IMR-90 (cell line): ENCODE measurements around the gene ACKR2. TPM values are rescaled to one million over a fixed set of nuclear protein-coding genes. Genes with fewer than 3 reads are reported as not detected.
A peak's percentile ranks its signal among the peaks of the same experiment; 100 is the strongest.

Experiments used
- ATAC-seq: fragments of 200-7000 bp; cut with Tn5 transposase; 2 replicates; pipeline ENCODE4 v1.9.1; 2020; ENCODE audit warnings: low read depth, mild to moderate bottlenecking, moderate library complexity
- BruUV-seq: library from RNA; stranded (reverse); fragments of 400-500 nt; replicated peaks from 2 replicates; lab custom pipeline; 2021; lab: Mats Ljungman, UMichigan
- CTCF ChIA-PET: fragments of 300-600 bp; formaldehyde crosslinking; extraction: SDS; loops from one replicate; lab custom pipeline; 2021; ENCODE audit warnings: antibody characterized with exemption; lab: Yijun Ruan, JAX
- POLR2A ChIA-PET: fragments of 300-600 bp; sonication (Branson Sonifier 250); formaldehyde crosslinking; loops from one replicate; lab custom pipeline; 2022; ENCODE audit warnings: antibody characterized with exemption; ENCODE audit not compliant: unreplicated experiment; lab: Charles Lee
- DNase-seq: peaks from one replicate; pipeline ENCODE4 v3.0.0; 2013
- H2AFZ ChIP-seq: replicated peaks from 2 replicates; pipeline ENCODE3; 2013; ENCODE audit warnings: low read length, mild to moderate bottlenecking; ENCODE audit not compliant: poor library complexity
- H2AK5ac ChIP-seq: 2 replicates; pipeline ENCODE4 v1.6.1; 2013; ENCODE audit warnings: low read depth, low read length, inconsistent platforms
- H2AK9ac ChIP-seq: replicated peaks from 2 replicates; pipeline ENCODE3; 2013; ENCODE audit warnings: mild to moderate bottlenecking, low read depth, low read length, moderate library complexity; ENCODE audit not compliant: poor library complexity
- H2BK120ac ChIP-seq: 2 replicates; pipeline ENCODE4 v1.6.1; 2013; ENCODE audit warnings: low read depth, low read length, inconsistent platforms
- H2BK15ac ChIP-seq: 3 replicates; pipeline ENCODE4 v1.6.1; 2013; ENCODE audit warnings: low read depth, low read length, inconsistent platforms
- H2BK20ac ChIP-seq: 2 replicates; pipeline ENCODE4 v1.6.1; 2013; ENCODE audit warnings: low read depth, mild to moderate bottlenecking, inconsistent platforms, low read length, moderate library complexity
- H2BK5ac ChIP-seq: 2 replicates; pipeline ENCODE4 v1.6.1; 2013; ENCODE audit warnings: mild to moderate bottlenecking, low read depth, low read length, inconsistent platforms; ENCODE audit not compliant: poor library complexity, severe bottlenecking
- H3K14ac ChIP-seq: replicated peaks from 2 replicates; pipeline ENCODE4 v1.6.1; 2013; ENCODE audit warnings: low read depth, low read length, inconsistent platforms
- H3K18ac ChIP-seq: 2 replicates; pipeline ENCODE4 v1.6.1; 2013; ENCODE audit warnings: low read depth, low read length, control low read depth
- H3K23ac ChIP-seq: 2 replicates; pipeline ENCODE4 v1.6.1; 2013; ENCODE audit warnings: low read depth, low read length, inconsistent platforms
- H3K27ac ChIP-seq: 2 replicates; pipeline ENCODE4 v1.5.1; 2013; ENCODE audit warnings: mild to moderate bottlenecking, control low read depth, low read length; ENCODE audit not compliant: insufficient read depth
- H3K27me3 ChIP-seq: 2 replicates; pipeline ENCODE4 v1.6.1; 2013; ENCODE audit warnings: low read length; ENCODE audit not compliant: control insufficient read depth, insufficient read depth
- H3K36me3 ChIP-seq: 2 replicates; pipeline ENCODE4 v1.6.1; 2013; ENCODE audit warnings: low read length, mixed read lengths; ENCODE audit not compliant: control insufficient read depth, insufficient read depth
- H3K4ac ChIP-seq: 2 replicates; pipeline ENCODE4 v1.6.1; 2013; ENCODE audit warnings: low read depth, low read length, inconsistent platforms
- H3K4me1 ChIP-seq: 2 replicates; pipeline ENCODE4 v1.6.1; 2013; ENCODE audit warnings: low read length, mixed read lengths; ENCODE audit not compliant: control insufficient read depth, insufficient read depth
- H3K4me2 ChIP-seq: 2 replicates; pipeline ENCODE4 v1.6.1; 2013; ENCODE audit warnings: low read depth, mild to moderate bottlenecking, control low read depth, low read length, moderate library complexity
- H3K4me3 ChIP-seq: 2 replicates; pipeline ENCODE4 v1.5.1; 2013; ENCODE audit warnings: low read depth, mild to moderate bottlenecking, control low read depth, low read length, moderate library complexity; ENCODE audit not compliant: insufficient read depth
- H3K56ac ChIP-seq: 2 replicates; pipeline ENCODE4 v1.6.1; 2013; ENCODE audit warnings: low read length, inconsistent platforms; ENCODE audit not compliant: insufficient read depth; ENCODE audit errors: extremely low read depth
- H3K79me1 ChIP-seq, 2 experiments: 2 replicates each; pipeline ENCODE4 v1.6.1; 2013; ENCODE audit warnings: low read length in 2 of 2, inconsistent platforms in 1 of 2, low read depth in 1 of 2
- H3K9ac ChIP-seq: 2 replicates; pipeline ENCODE4 v1.6.1; 2013; ENCODE audit warnings: low read depth, low read length, control low read depth
- H3K9me1 ChIP-seq: 2 replicates; pipeline ENCODE4 v1.6.1; 2013; ENCODE audit warnings: low read length, inconsistent platforms; ENCODE audit not compliant: insufficient read depth
- H3K9me3 ChIP-seq: 2 replicates; pipeline ENCODE4 v1.6.1; 2013; ENCODE audit warnings: low read length; ENCODE audit not compliant: control insufficient read depth, insufficient read depth
- H4K20me1 ChIP-seq: 2 replicates; pipeline ENCODE4 v1.6.1; 2013; ENCODE audit warnings: low read length, inconsistent platforms; ENCODE audit not compliant: insufficient read depth
- H4K5ac ChIP-seq: 2 replicates; pipeline ENCODE4 v1.6.1; 2013; ENCODE audit warnings: mild to moderate bottlenecking, low read depth, low read length, control low read depth
- H4K8ac ChIP-seq, 2 experiments: 2 replicates each; pipeline ENCODE4 v1.6.1; 2013; ENCODE audit warnings: low read depth in 2 of 2, low read length in 2 of 2, control low read depth in 1 of 2, inconsistent platforms in 1 of 2
- H4K91ac ChIP-seq: 2 replicates; pipeline ENCODE4 v1.6.1; 2013; ENCODE audit warnings: low read depth, low read length, inconsistent platforms; ENCODE audit not compliant: insufficient read depth
- MAFK ChIP-seq: IDR thresholded peaks from 2 replicates; pipeline ENCODE4 v1.6.1; 2012; ENCODE audit warnings: low read depth, low read length, improper control_type of control experiment
- RAD21 ChIP-seq: IDR thresholded peaks from 2 replicates; pipeline ENCODE4 v1.6.1; 2012; ENCODE audit warnings: low read length, improper control_type of control experiment
- SMC3 ChIP-seq: fragments of 150-350 bp; IDR thresholded peaks from 2 replicates; pipeline ENCODE4 v1.6.1; 2016; ENCODE audit warnings: low read depth, mild to moderate bottlenecking, antibody characterized with exemption, low read length, moderate library complexity
- WGBS, 2 experiments: methylation state at CpG; one replicate each; pipeline versions ENCODE4 v1.1.5 to v1.1.7; 2013; ENCODE audit warnings: missing lambda C conversion rate in 2 of 2; ENCODE audit not compliant: insufficient read length in 1 of 2; ENCODE audit errors: extremely low coverage in 2 of 2; 5-methylcytosine and 5-hydroxymethylcytosine counted together
- dilution Hi-C: fragments of 300-500 bp; cut with HindIII; formaldehyde crosslinking; loops from one replicate; pipeline ENCODE4 v1.14.3; 2018; ENCODE audit warnings: low sequenced_read_pairs; ENCODE audit not compliant: unreplicated experiment
- in situ Hi-C: fragments of 300-500 bp; cut with MboI; formaldehyde crosslinking; loops from 3 replicates; pipeline ENCODE4 v1.14.3; 2019; ENCODE audit warnings: low sequenced_read_pairs, inconsistent platforms, mixed read lengths
- intact Hi-C: fragments of 100-400 bp; cut with micrococcal nuclease; formaldehyde crosslinking; loops from 2 replicates; pipeline ENCODE4 v1.10.0; 2022
- polyA plus RNA-seq, 3 experiments: library from polyadenylated mRNA; depleted of rRNA; stranded (reverse); fragments of >200 nt; gene quantifications; 2 replicates each; pipeline ENCODE4 v1.2.3, GENCODE V29; 2012; ENCODE audit warnings: low replicate concordance in 1 of 3
- total RNA-seq: library from RNA; depleted of rRNA; stranded (reverse); fragments of >200 nt; gene quantifications from 2 replicates; pipeline ENCODE4 v1.2.3, GENCODE V29; 2012
- TF ChIP-seq, protein P1 (sequence below): conservative IDR thresholded peaks from 2 replicates; pipeline ENCODE4 v1.5.1; 2012; ENCODE audit warnings: mild to moderate bottlenecking, low read depth, low read length, improper control_type of control experiment

ACKR2 gene
- total and polyA plus RNA-seq, 2 of the 4 experiments (the other 2 are of a cell fraction) = 0.10 TPM; not detected in 1

DNA sequence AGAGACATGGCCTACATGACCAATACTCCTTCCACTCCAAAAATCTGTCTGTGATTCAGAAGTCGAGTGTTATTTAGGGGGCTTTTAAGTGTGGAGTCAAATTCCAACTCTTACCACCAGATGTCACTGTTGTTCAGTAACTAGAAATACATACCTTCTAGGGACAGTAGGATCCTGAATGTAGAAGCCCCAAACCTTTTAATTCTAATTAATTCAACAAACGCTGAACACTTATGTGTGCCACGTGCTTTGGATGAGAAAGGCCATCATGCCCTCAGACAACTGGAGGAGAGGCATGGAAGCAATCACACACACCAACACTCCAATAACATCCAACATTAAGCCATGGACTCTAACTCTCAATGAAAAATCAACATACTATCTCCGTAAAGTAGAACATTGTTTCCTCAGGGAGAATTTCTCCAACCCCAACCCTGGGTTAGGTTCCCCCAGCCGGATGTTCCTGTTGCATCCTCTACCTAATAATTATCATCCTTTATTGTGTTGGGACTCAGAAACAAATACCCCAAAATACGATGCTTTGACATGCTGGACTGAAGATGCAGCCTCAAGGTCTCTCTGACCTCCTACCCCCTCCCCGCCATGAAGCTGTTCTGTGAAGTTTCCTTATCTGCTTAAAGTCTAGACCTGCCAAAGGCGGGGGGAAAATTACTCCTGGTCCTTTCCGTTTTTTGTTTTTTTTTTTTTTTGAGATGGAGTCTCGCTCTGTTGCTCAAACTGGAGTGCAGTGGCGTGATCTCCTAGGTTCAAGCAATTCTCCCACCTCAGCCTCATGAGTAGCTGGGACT is 28.1 kb upstream of the ACKR2 start:
- no peak overlapping the region for H3K4me2 ChIP-seq
- H3K9ac ChIP-seq = no peak overlapping the region
- 0 out of 3 replicates have a peak overlapping the region, but pooled peaks have one; percentile 40 for H2BK15ac ChIP-seq
- 0 out of 4 replicates have a peak overlapping the region, but pooled peaks of 1 of the 2 experiments have one; percentile 66 for H4K8ac ChIP-seq
- ChIA-PET POLR2A (no interaction called here), CTCF (interaction anchor here (1.3 kb wide), 1 partner anchor 106 kb away, joined by 3 read pairs; no protein-coding TSS in a partner anchor)
- WGBS, 2 experiments = 0% methylated on average over 2 of the region's 11 CpGs; no CpG with 5 or more reads in 1 of the 2 experiments
- no peak overlapping the region for H3K56ac ChIP-seq
- H3K18ac ChIP-seq = peak overlapping the region; percentile 51; the same call in 1 of the 2 replicates
- dilution Hi-C loops = no loop called here
- no peak overlapping the region for H3K14ac ChIP-seq
- in situ Hi-C loops = loop anchor here (5.0 to 10.0 kb wide), 2 partner anchors 56 to 94 kb away; partner anchors contain the start of gene CYP8B1
- peak overlapping the region; percentile 74; the same call in 1 of the 2 replicates for H2AK5ac ChIP-seq
- H4K20me1 ChIP-seq = peaks cover 22% of the 10 kb centered on the region
- H2BK20ac ChIP-seq = peak overlapping the region; percentile 63; the same call in 1 of the 2 replicates
- H3K4me3 ChIP-seq = no peak overlapping the region
- no peak overlapping the region for H2BK120ac ChIP-seq
- no peak overlapping the region for H3K4ac ChIP-seq
- peak; percentile 60 for ATAC-seq
- BruUV-seq = no TSS peak
- H3K36me3 ChIP-seq = no peaks in the 10 kb centered on the region; the same call in 1 of the 2 replicates
- peak; percentile 80 for DNase-seq
- H2BK5ac ChIP-seq = no peak overlapping the region
- no peak overlapping the region for H4K91ac ChIP-seq
- H3K27ac ChIP-seq = no peak overlapping the region
- no peak overlapping the region for H3K23ac ChIP-seq
- H3K9me3 ChIP-seq = no peaks in the 10 kb centered on the region
- TF ChIP-seq SMC3 = peak; percentile 58
- no peak for TF ChIP-seq MAFK
- TF ChIP-seq RAD21 = peak; percentile 60
- TF ChIP-seq, protein P1, sequence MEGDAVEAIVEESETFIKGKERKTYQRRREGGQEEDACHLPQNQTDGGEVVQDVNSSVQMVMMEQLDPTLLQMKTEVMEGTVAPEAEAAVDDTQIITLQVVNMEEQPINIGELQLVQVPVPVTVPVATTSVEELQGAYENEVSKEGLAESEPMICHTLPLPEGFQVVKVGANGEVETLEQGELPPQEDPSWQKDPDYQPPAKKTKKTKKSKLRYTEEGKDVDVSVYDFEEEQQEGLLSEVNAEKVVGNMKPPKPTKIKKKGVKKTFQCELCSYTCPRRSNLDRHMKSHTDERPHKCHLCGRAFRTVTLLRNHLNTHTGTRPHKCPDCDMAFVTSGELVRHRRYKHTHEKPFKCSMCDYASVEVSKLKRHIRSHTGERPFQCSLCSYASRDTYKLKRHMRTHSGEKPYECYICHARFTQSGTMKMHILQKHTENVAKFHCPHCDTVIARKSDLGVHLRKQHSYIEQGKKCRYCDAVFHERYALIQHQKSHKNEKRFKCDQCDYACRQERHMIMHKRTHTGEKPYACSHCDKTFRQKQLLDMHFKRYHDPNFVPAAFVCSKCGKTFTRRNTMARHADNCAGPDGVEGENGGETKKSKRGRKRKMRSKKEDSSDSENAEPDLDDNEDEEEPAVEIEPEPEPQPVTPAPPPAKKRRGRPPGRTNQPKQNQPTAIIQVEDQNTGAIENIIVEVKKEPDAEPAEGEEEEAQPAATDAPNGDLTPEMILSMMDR = peak; percentile 72
- H4K5ac ChIP-seq = no peak overlapping the region
- H2AK9ac ChIP-seq = no peak overlapping the region
- no peak overlapping the region for H2AFZ ChIP-seq
- 0 out of 2 replicates have a peak, but pooled peaks cover 5% of the 10 kb centered on the region for H3K9me1 ChIP-seq
- H3K27me3 ChIP-seq = no peaks in the 10 kb centered on the region
- peaks cover 0 to 12% of the 10 kb centered on the region in 2 experiments; a peak in 2 of 4 replicates for H3K79me1 ChIP-seq
- peaks cover 15% of the 10 kb centered on the region for H3K4me1 ChIP-seq
- intact Hi-C loops = loop anchor here (1.0 to 2.0 kb wide), 3 partner anchors 50 to 100 kb away; no protein-coding TSS in a partner anchor
